KMS-11 (cell line): ENCODE data around the gene CHRNA7.

Experiments used
- H2AFZ ChIP-seq: fragments of 200-600 bp; sonication (generic); 2 replicates; pipeline ENCODE4 v1.6.1; 2016; ENCODE audit warnings: antibody characterized with exemption, mixed run types, low read depth
- H3K27ac ChIP-seq: fragments of 200-600 bp; sonication (generic); 2 replicates; pipeline ENCODE4 v1.6.1; 2016; ENCODE audit warnings: mild to moderate bottlenecking, mixed run types
- H3K27me3 ChIP-seq: fragments of 200-600 bp; sonication (generic); 2 replicates; pipeline ENCODE4 v1.6.1; 2017; ENCODE audit warnings: mild to moderate bottlenecking, low read depth, mixed run types, moderate library complexity; ENCODE audit not compliant: insufficient read depth
- H3K36me3 ChIP-seq: fragments of 200-600 bp; sonication (generic); 2 replicates; pipeline ENCODE4 v1.6.1; 2017; ENCODE audit warnings: mild to moderate bottlenecking, mixed run types; ENCODE audit not compliant: insufficient read depth
- H3K4me1 ChIP-seq: fragments of 200-600 bp; sonication (generic); 2 replicates; pipeline ENCODE4 v1.6.1; 2016; ENCODE audit warnings: mild to moderate bottlenecking, low read depth, mixed run types; ENCODE audit not compliant: poor library complexity, severe bottlenecking
- H3K4me2 ChIP-seq: fragments of 200-600 bp; sonication (generic); 2 replicates; pipeline ENCODE4 v1.7.0; 2016; ENCODE audit warnings: mild to moderate bottlenecking, mixed run types
- H3K4me3 ChIP-seq: fragments of 200-600 bp; sonication (generic); IDR thresholded peaks from 2 replicates; pipeline ENCODE4 v1.6.1; 2017; ENCODE audit warnings: low read depth, low read length, mixed read lengths; ENCODE audit not compliant: insufficient read depth
- H3K79me2 ChIP-seq: fragments of 200-600 bp; sonication (generic); 2 replicates; pipeline ENCODE4 v1.6.1; 2016; ENCODE audit warnings: low read depth, mixed run types; ENCODE audit not compliant: insufficient read depth
- H3K9ac ChIP-seq: fragments of 200-600 bp; sonication (generic); 2 replicates; pipeline ENCODE4 v1.6.1; 2016; ENCODE audit warnings: mild to moderate bottlenecking, mixed run types
- H4K20me1 ChIP-seq: fragments of 200-600 bp; sonication (generic); 2 replicates; pipeline ENCODE4 v1.6.1; 2016; ENCODE audit warnings: mild to moderate bottlenecking, mixed run types; ENCODE audit not compliant: insufficient read depth
- CTCF ChIP-seq: fragments of 200-600 bp; sonication (generic); conservative IDR thresholded peaks from 2 replicates; pipeline ENCODE4 v1.6.1; 2017; ENCODE audit warnings: low read depth, mild to moderate bottlenecking, antibody characterized with exemption, low read length, moderate library complexity, mixed read lengths

The CHRNA7 gene

GRCh38 chr15:32106401-32107381 lies 76.4 kb downstream of the CHRNA7 start:
- Histone ChIP-seq H3K36me3 (no peaks in the 10 kb centered on the region), H3K27me3 (no peaks in the 10 kb centered on the region), H3K27ac (no peak overlapping the region), H3K4me3 (no peak overlapping the region), H3K79me2 (no peaks in the 10 kb centered on the region), H4K20me1 (no peaks in the 10 kb centered on the region), H2AFZ (no peak overlapping the region), H3K4me2 (no peak overlapping the region), H3K9ac (no peak overlapping the region), H3K4me1 (no peaks in the 10 kb centered on the region)
- no peak for TF ChIP-seq CTCF

- H3K27ac ChIP-seq, result no peak overlapping the region
- no peaks in the 10 kb centered on the region for H3K36me3 ChIP-seq
- H3K4me1 ChIP-seq, result no peaks in the 10 kb centered on the region
- no peak overlapping the region for H3K9ac ChIP-seq
- no peak for TF ChIP-seq CTCF
- H3K4me3 ChIP-seq, result no peak overlapping the region
- H3K27me3 ChIP-seq, result no peaks in the 10 kb centered on the region
- H2AFZ ChIP-seq, result no peak overlapping the region
- H4K20me1 ChIP-seq, result no peaks in the 10 kb centered on the region
- H3K4me2 ChIP-seq, result no peak overlapping the region
- H3K79me2 ChIP-seq, result no peaks in the 10 kb centered on the region
These were observed 77.3 kb downstream of the CHRNA7 start for GRCh38 chr15:32107477-32108080.

GRCh38 chr15:32108661-32109060 lies 78.3 kb downstream of the CHRNA7 start:
- no peak for TF ChIP-seq CTCF
- no peak overlapping the region for H3K27ac ChIP-seq
- no peak overlapping the region for H3K4me3 ChIP-seq
- H2AFZ ChIP-seq, result no peak overlapping the region
- no peaks in the 10 kb centered on the region for H4K20me1 ChIP-seq
- H3K9ac ChIP-seq, result no peak overlapping the region
- H3K4me1 ChIP-seq, result no peaks in the 10 kb centered on the region
- H3K27me3 ChIP-seq, result no peaks in the 10 kb centered on the region
- no peak overlapping the region for H3K4me2 ChIP-seq
- no peaks in the 10 kb centered on the region for H3K79me2 ChIP-seq
- no peaks in the 10 kb centered on the region for H3K36me3 ChIP-seq

- H3K4me2 ChIP-seq, result no peak overlapping the region
- H3K36me3 ChIP-seq, result no peaks in the 10 kb centered on the region
- TF ChIP-seq CTCF, result no peak
- no peaks in the 10 kb centered on the region for H4K20me1 ChIP-seq
- H3K27ac ChIP-seq, result no peak overlapping the region
- H3K4me3 ChIP-seq, result no peak overlapping the region
- H3K9ac ChIP-seq, result no peak overlapping the region
- H3K79me2 ChIP-seq, result no peaks in the 10 kb centered on the region
- H3K4me1 ChIP-seq, result no peaks in the 10 kb centered on the region
- no peaks in the 10 kb centered on the region for H3K27me3 ChIP-seq
- H2AFZ ChIP-seq, result no peak overlapping the region
These were observed 81.8 kb downstream of the CHRNA7 start for GRCh38 chr15:32112101-32112500.
